HG02840 (cell line): ENCODE data around the gene MAN1C1.

Experiments used
- ATAC-seq: cut with Tn5 transposase; IDR thresholded peaks from one replicate; pipeline ENCODE4 v1.9.1; 2021; ENCODE audit warnings: mild to moderate bottlenecking, moderate library complexity, moderate number of reproducible peaks; ENCODE audit not compliant: unreplicated experiment, low FRiP score

Gene MAN1C1

GRCh38 chr1:25807480-25808390 lies 191.1 kb downstream of the MAN1C1 start:
- ATAC-seq = no peak

- ATAC-seq = no peak
These were observed 192.1 kb downstream of the MAN1C1 start for GRCh38 chr1:25808481-25809244.

- ATAC-seq = no peak
These were observed 192.8 kb downstream of the MAN1C1 start for GRCh38 chr1:25809283-25809926.

GRCh38 chr1:25809929-25810328 lies 193.3 kb downstream of the MAN1C1 start:
- ATAC-seq = no peak

GRCh38 chr1:25810341-25811299 lies 194.0 kb downstream of the MAN1C1 start:
- ATAC-seq = no peak

GRCh38 chr1:25811384-25812082 lies 194.9 kb downstream of the MAN1C1 start:
- ATAC-seq = no peak

GRCh38 chr1:25813071-25813733 lies 196.6 kb downstream of the MAN1C1 start:
- ATAC-seq = no peak

- no peak for ATAC-seq
These were observed 197.3 kb downstream of the MAN1C1 start for GRCh38 chr1:25813734-25814471.

GRCh38 chr1:25814549-25815087 lies 198.0 kb downstream of the MAN1C1 start:
- no peak for ATAC-seq

- ATAC-seq = no peak
These were observed 198.9 kb downstream of the MAN1C1 start for GRCh38 chr1:25815208-25816111.

GRCh38 chr1:25816112-25816718 lies 199.6 kb downstream of the MAN1C1 start:
- no peak for ATAC-seq

GRCh38 chr1:25817840-25818501 lies 201.4 kb downstream of the MAN1C1 start:
- no peak for ATAC-seq

GRCh38 chr1:25818569-25818968 lies 202.0 kb downstream of the MAN1C1 start:
- no peak for ATAC-seq

GRCh38 chr1:25819491-25820246 lies 203.1 kb downstream of the MAN1C1 start, which contains the start of gene MTFR1L:
Gene MTFR1L, plus strand, starts transcription at chr1:25819954. Its CDS starts 3,151 bp downstream, at chr1:25823105.
- peak; percentile 85 for ATAC-seq
